ENCODE results near the gene TPP1. TPM values are rescaled to one million over a fixed set of nuclear protein-coding genes. Genes with fewer than 3 reads are reported as not detected.

The TPP1 gene
- total RNA-seq, 1 experiment from 2014 or later, result 21.6 TPM

DNA sequence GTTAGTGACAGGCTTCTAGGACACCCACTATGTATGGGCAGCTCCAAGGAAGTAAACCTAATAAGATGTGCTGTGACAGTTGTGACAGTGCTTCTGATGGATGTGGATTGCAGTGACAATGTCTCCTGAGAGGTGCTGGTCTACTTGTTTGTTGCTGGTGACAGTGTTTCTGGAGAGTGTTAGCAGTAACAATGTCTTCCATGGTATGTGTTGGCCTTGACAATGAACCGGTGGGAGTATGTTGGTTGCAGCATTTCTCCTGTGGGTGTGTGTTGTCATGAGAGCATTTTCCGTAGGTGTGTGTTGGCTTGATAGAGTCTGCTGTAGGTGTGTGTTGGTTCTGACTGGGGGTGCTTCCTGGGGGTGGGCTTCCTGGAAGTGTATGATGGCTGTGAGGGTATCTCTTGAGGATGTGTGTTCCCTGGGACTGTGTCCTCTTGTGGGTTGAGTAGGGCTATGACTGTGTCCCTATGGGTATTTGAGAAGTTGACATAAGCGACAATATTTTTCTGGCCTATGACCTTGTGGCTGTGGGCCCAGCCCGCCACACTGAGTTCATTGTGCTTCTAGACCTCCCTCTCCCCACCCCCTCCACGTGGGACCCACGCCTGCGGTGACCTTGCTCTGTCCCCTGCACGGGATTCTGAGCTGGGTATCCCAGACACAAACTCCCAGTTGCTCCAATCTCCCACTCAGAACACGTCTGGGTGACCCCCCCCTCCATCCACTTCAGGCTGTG, 35.2 kb upstream of the TPP1 start:
- H3K36me3 ChIP-seq (ENCODE audit: low read depth, low read length), result no peaks in the 10 kb centered on the region
- no peak for DNase-seq
- no peak for ATAC-seq
- CTCF ChIA-PET, result no interaction called here
- H2AFZ ChIP-seq (ENCODE audit: low read length), result no peak overlapping the region
- BruUV-seq (replicated peaks), result no TSS peak
- H3K9me3 ChIP-seq (ENCODE audit: low read length), result no peaks in the 10 kb centered on the region
- H3K27me3 ChIP-seq (ENCODE audit: low read length), result peaks cover 53% of the 10 kb centered on the region
- H3F3A ChIP-seq (ENCODE audit: low read length, unreplicated experiment), result no peaks in the 10 kb centered on the region
- H3K27ac ChIP-seq (ENCODE audit: low read length), result no peak overlapping the region
- no peaks in the 10 kb centered on the region for H3K9me2 ChIP-seq (replicated peaks; ENCODE audit: low read length)
- POLR2A ChIA-PET (ENCODE audit: unreplicated experiment), result no interaction called here
- no peak overlapping the region for H3K4me2 ChIP-seq (ENCODE audit: low read length)
- H3K9ac ChIP-seq (ENCODE audit: low read length), result no peak overlapping the region
- no peaks in the 10 kb centered on the region; the same call in 1 of the 2 replicates for H3K4me1 ChIP-seq (ENCODE audit: insufficient read depth, low read length)
- intact Hi-C loops (cut with micrococcal nuclease), result no loop called here
- H4K20me1 ChIP-seq (ENCODE audit: low read length), result no peaks in the 10 kb centered on the region
- no peaks in the 10 kb centered on the region for H3K79me2 ChIP-seq (ENCODE audit: low read length)
- TF ChIP-seq EZH2 (IDR thresholded peaks at IDR 0.05; ENCODE audit: low read length, unreplicated experiment) (no peak), EZH2phosphoT487 (IDR thresholded peaks at IDR 0.05; ENCODE audit: borderline replicate concordance, low read length) (no peak)
- TF ChIP-seq, protein P1, sequence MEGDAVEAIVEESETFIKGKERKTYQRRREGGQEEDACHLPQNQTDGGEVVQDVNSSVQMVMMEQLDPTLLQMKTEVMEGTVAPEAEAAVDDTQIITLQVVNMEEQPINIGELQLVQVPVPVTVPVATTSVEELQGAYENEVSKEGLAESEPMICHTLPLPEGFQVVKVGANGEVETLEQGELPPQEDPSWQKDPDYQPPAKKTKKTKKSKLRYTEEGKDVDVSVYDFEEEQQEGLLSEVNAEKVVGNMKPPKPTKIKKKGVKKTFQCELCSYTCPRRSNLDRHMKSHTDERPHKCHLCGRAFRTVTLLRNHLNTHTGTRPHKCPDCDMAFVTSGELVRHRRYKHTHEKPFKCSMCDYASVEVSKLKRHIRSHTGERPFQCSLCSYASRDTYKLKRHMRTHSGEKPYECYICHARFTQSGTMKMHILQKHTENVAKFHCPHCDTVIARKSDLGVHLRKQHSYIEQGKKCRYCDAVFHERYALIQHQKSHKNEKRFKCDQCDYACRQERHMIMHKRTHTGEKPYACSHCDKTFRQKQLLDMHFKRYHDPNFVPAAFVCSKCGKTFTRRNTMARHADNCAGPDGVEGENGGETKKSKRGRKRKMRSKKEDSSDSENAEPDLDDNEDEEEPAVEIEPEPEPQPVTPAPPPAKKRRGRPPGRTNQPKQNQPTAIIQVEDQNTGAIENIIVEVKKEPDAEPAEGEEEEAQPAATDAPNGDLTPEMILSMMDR (conservative IDR thresholded peaks at IDR 0.05; ENCODE audit: low read depth, low read length), result no peak
- H3K4me3 ChIP-seq (ENCODE audit: low read length), result no peak overlapping the region

DNA sequence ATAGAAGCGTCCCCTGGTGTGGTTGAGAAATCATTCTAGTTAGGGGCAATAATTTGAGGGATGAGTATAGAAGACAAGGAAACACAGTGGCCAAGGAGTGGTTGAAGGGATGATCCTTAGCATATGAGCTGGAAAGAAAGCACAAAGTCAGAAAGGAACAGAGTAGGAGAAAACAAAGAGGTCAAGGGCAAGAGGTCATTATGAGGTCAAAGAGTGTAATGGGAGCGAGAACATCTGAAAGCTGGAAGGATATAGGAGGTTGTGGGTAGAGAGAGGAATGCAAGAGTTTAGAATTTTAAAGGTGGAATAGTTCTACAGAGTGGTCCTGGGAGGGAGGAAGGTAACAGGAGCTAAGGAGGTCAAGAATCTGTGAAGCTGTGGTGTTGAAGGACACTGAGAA, 34.4 kb upstream of the TPP1 start:
- no peaks in the 10 kb centered on the region for H3K36me3 ChIP-seq (ENCODE audit: low read depth, low read length)
- H3K27ac ChIP-seq (ENCODE audit: low read length), result no peak overlapping the region
- CTCF ChIA-PET, result no interaction called here
- no peaks in the 10 kb centered on the region for H3K79me2 ChIP-seq (ENCODE audit: low read length)
- no peak overlapping the region for H2AFZ ChIP-seq (ENCODE audit: low read length)
- DNase-seq (no peak), ATAC-seq (no peak)
- no peaks in the 10 kb centered on the region; the same call in 1 of the 2 replicates for H3K4me1 ChIP-seq (ENCODE audit: insufficient read depth, low read length)
- no peak overlapping the region for H3K4me2 ChIP-seq (ENCODE audit: low read length)
- POLR2A ChIA-PET (ENCODE audit: unreplicated experiment), result no interaction called here
- H3K9ac ChIP-seq (ENCODE audit: low read length), result no peak overlapping the region
- no peaks in the 10 kb centered on the region for H3K9me2 ChIP-seq (replicated peaks; ENCODE audit: low read length)
- no TSS peak for BruUV-seq (replicated peaks)
- H3F3A ChIP-seq (ENCODE audit: low read length, unreplicated experiment), result no peaks in the 10 kb centered on the region
- intact Hi-C loops (cut with micrococcal nuclease), result no loop called here
- peaks cover 60% of the 10 kb centered on the region for H3K27me3 ChIP-seq (ENCODE audit: low read length)
- no peaks in the 10 kb centered on the region for H4K20me1 ChIP-seq (ENCODE audit: low read length)
- TF ChIP-seq EZH2phosphoT487 (IDR thresholded peaks at IDR 0.05; ENCODE audit: borderline replicate concordance, low read length), result no peak
- TF ChIP-seq EZH2 (IDR thresholded peaks at IDR 0.05; ENCODE audit: low read length, unreplicated experiment), result no peak
- TF ChIP-seq, protein P1 (conservative IDR thresholded peaks at IDR 0.05; ENCODE audit: low read depth, low read length), result no peak
- no peak overlapping the region for H3K4me3 ChIP-seq (ENCODE audit: low read length)
- no peaks in the 10 kb centered on the region for H3K9me3 ChIP-seq (ENCODE audit: low read length)

DNA sequence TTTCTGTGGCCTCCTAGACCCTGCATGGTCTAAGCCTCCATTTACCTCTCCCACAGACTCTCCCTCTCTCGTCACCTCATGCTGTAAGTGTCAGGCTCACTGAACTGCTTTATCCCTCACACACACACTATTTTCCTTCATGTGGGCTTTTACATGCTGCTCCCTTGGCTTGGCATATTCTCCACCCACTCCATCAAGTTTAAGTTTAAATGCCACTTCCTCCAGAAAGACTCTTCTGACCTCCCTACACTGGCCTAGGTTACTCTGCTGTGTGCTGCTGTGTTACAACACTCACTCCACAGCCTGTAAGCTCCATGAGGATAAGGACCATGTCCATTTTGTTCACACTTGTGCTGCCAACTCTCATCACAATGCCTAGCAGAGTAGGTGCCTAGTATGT, 33.9 kb upstream of the TPP1 start:
- Histone ChIP-seq H3K9me2 (replicated peaks; ENCODE audit: low read length) (no peaks in the 10 kb centered on the region), H3K27ac (ENCODE audit: low read length) (no peak overlapping the region), H3K4me3 (ENCODE audit: low read length) (no peak overlapping the region), H3K9ac (ENCODE audit: low read length) (no peak overlapping the region), H3K27me3 (ENCODE audit: low read length) (peaks cover 60% of the 10 kb centered on the region), H3K79me2 (ENCODE audit: low read length) (no peaks in the 10 kb centered on the region), H3F3A (ENCODE audit: low read length, unreplicated experiment) (no peaks in the 10 kb centered on the region), H3K4me1 (ENCODE audit: insufficient read depth, low read length) (no peaks in the 10 kb centered on the region; the same call in 1 of the 2 replicates), H2AFZ (ENCODE audit: low read length) (no peak overlapping the region), H4K20me1 (ENCODE audit: low read length) (no peaks in the 10 kb centered on the region), H3K4me2 (ENCODE audit: low read length) (no peak overlapping the region), H3K36me3 (ENCODE audit: low read depth, low read length) (no peaks in the 10 kb centered on the region), H3K9me3 (ENCODE audit: low read length) (no peaks in the 10 kb centered on the region)
- CTCF ChIA-PET, result no interaction called here
- no peak for DNase-seq
- ATAC-seq, result no peak
- POLR2A ChIA-PET (ENCODE audit: unreplicated experiment), result no interaction called here
- BruUV-seq (replicated peaks), result no TSS peak
- intact Hi-C loops (cut with micrococcal nuclease), result no loop called here
- TF ChIP-seq, protein P1 (conservative IDR thresholded peaks at IDR 0.05; ENCODE audit: low read depth, low read length), result no peak
- TF ChIP-seq EZH2phosphoT487 (IDR thresholded peaks at IDR 0.05; ENCODE audit: borderline replicate concordance, low read length), result no peak
- no peak for TF ChIP-seq EZH2 (IDR thresholded peaks at IDR 0.05; ENCODE audit: low read length, unreplicated experiment)

Data from PC-3 (cell line).